GM18519 (cell line): ENCODE data around the gene CCDC169.

Experiments
- ATAC-seq: cut with Tn5 transposase; IDR thresholded peaks from one replicate; pipeline ENCODE4 v1.9.1; 2021; ENCODE audit warnings: mild to moderate bottlenecking, moderate library complexity; ENCODE audit not compliant: unreplicated experiment, low FRiP score

Gene CCDC169

GRCh38 chr13:36248700-36249099, 48.9 kb downstream of the CCDC169 start:
- ATAC-seq, result no peak

DNA sequence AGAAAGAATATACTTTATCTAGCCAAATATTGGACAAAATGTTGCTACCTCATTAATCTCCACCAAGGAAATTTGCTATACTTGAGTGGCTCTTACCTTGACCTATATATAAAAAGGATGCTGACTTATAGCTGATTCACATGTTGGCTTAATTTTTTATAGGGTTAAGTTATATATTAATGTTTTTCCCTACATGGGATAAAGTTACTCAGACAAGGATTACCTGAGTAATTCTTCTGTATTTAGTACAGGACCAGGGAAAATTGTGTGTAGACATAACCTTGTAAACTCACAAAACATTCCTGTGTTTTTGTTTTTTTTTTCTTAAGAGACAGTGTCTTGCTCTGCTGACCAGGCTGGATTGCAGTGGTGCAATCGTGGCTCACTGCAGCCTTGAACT, 52.6 kb downstream of the CCDC169 start:
- ATAC-seq, result no peak

GRCh38 chr13:36244073-36244472, 53.5 kb downstream of the CCDC169 start:
- ATAC-seq, result no peak

- no peak for ATAC-seq
Measured at GRCh38 chr13:36242761-36243160, 54.9 kb downstream of the CCDC169 start.

- no peak for ATAC-seq
Measured at GRCh38 chr13:36231236-36231635, 66.4 kb downstream of the CCDC169 start.

- no peak for ATAC-seq
Measured at GRCh38 chr13:36224730-36225129, 72.9 kb downstream of the CCDC169 start.

GRCh38 chr13:36219883-36220282, 77.7 kb downstream of the CCDC169 start:
- ATAC-seq, result no peak

DNA sequence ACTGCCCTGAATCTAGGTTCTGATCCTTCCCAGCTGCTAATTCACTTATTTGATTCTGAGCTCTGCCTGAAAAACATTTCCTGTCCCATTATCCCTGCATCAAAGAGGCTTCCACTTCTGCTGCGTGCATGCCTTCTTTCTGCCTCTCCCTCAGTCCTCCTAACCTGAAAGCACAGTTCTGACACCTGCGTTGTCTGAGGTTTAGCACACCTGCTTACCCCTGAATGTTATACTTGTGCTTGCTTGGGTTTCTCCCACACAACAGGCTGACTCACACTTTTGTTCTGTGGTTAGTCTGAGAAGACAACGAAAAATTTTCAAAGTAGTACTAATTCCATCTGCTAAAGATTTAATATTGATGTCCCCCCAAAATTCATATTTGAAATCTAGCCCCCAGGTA, 80.2 kb downstream of the CCDC169 start:
- no peak for ATAC-seq

DNA sequence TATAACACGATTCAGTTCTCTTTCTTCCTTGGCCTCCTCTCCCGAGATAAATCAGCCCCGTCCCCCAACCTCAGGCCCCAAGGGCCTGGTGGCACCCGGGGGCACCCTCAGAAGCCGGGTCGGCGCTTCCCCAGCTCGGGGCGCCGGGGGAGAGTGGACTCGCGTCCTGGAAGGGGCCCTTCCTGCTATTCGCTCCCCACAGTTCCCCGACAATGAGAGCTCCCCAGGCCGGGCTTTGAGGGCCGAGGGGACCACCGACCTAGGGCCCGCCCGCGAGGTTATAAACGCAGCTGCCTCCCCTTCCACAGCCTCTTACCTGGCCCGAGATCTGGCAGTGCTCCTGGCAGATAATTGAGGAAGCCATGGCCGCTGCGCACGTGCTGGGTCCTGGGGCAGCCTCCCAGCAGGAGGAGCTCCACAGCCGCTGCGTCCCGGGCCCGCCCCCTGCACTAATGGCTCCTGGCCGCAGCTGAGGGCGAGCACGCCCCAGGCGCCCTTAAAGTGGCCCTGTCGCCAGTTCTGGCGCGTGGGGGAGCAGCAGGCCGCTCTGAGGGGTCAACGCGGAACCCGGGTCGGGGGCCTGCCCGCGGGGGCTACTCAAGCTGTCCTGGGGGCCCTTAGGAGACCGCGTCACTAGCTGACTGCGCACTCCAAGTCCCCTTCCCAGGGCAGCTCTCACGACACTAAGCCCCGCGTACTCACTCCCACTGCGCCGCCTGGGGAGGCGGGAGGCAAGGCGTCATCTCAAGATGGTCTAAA, 83.3 kb downstream of the CCDC169 start, which contains the start of gene SOHLH2:
SOHLH2 (minus strand) TSS at position 394 of the 759 bp plus-strand sequence; CDS start at position 364, 30 bp downstream.
- ATAC-seq, result no peak

- ATAC-seq, result no peak
Measured at GRCh38 chr13:36212789-36213188, 84.8 kb downstream of the CCDC169 start.

DNA sequence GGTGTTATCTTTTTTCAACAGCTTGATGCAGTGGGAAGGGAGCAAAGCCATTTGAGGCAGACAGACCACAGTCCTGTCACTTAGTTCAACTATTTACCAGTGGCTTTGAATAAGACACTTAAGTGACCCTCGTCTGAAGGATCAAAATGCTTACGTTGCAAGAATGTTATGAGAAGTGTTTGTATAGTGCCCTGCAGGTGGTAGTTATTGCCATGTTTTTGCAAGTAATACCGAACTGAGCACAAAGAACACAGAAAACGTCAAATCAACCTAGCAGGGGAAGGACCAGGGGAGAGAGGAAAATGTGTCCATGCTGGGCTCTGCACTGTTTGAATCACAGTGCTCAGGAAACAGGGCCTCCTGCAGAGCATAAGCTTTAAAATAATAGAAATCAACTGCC, 86.0 kb downstream of the CCDC169 start:
- no peak for ATAC-seq

DNA sequence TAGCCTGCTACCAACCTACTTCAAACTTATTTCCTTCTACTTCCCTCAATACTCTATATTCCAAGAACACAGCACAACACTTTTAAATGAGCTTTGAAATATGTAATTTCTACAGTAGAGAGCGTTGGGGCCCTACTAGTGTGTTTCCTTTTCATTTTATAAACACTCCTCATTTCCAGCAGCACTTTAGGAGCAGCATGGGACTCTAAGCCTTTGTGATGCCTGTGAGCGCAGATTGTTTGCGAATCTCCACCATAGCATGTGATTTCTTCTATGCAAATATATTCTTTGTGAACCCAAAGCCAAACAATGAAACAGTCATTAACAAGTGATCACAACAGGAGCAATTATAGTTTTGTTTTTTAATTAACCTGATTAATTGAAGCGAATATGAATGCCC, 86.9 kb downstream of the CCDC169 start:
- no peak for ATAC-seq

DNA sequence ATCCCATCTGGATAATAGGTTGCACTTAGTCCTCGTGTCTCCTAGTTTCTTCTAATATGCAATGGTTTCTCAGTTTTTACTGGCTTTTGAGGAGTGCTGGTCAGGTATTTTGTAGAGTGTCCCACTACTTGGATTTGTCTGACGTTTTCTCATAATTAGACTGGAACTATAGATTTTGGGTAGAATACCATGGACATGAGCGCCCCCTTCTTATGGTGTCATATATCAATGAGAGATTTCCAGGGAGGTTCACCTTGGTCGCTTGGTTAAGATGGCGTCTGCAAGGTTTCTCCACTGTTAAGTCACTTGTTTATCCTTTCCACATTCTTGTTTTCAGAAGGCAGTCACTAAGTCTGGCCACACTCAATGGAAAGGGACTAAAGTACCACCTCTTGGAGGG, 89.9 kb downstream of the CCDC169 start:
- no peak for ATAC-seq

DNA sequence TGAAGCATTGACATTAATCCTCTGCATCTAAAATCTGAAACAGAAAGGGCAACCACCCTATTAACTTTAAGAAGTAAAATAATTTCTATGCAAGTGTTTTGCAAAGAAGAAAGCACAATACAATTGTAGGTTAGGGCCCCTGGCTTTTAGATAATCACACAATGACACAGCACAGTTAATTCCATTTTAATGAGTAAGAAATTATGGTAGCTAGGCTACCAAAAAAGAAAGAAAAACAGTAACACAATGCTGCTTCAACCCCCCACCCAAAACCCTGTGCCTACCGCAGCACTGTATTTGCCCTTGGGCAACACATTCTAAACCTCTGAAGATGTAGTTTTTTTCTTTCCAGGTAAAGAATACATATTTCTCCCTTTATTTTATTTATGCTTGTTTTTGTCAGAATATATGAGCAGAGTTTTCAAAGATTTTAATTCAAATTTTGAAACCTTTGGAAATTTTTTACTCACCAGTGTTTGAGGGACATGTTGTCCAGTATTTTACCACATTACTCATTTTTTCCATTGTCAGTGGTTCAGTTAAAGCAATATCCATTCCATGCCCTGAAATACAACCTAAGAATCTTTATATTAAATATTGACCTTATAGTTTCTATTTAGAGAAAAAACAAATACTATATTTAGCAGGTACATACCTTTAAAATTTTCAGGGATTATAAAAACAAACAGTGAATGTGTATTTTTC, 104.3 kb downstream of the CCDC169 start:
- no peak for ATAC-seq

DNA sequence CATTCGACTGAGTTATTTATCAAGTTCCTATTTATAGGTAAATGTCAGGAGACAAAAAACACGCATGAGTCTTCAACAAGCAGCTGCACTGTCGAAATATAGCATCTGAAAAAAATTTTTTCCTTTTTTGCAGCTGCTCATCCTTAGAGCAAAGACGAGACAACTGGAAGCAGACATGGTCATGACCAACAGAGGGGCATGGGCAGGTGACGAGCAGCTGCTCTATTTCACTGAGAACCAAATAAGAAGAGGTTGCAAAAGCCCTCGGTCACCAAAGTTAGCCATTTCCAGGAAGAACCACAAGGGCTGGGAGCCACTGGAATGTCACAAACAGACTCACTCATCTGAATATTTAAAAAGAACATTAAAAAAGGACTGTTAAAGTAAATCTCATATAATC, 105.4 kb downstream of the CCDC169 start:
- no peak for ATAC-seq

- no peak for ATAC-seq
Measured at GRCh38 chr13:36190771-36191170, 106.8 kb downstream of the CCDC169 start.

DNA sequence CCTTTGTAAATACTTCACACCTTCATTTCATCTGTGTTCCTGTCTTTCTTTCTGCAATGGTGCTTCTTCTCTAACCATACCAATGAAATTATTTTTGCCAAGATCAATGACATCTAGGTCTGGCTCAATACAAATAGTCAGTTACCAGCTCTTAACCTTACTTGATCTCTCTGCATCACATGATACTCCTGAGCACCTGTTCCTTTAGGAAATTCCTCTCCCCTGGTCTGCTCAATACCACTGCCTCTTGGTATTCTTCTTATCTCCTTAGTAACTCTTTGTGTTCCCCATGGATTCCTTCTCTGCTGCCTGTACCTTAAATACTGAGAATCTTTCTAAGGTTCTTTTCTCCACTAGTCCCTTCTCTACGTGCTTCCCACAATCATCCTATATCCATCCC, 109.2 kb downstream of the CCDC169 start:
- ATAC-seq, result no peak

GRCh38 chr13:36183901-36184300, 113.7 kb downstream of the CCDC169 start:
- ATAC-seq, result no peak
